HG03460 (cell line): ENCODE data around the gene MS4A1.
"Not testable (repeated sequence)": the region's sequence is repeated elsewhere in the genome, so short reads cannot be mapped to it uniquely, and the experiment has no call there.

ENCODE experiments used
- ATAC-seq: cut with Tn5 transposase; IDR thresholded peaks from one replicate; pipeline ENCODE4 v1.9.1; 2021; ENCODE audit not compliant: unreplicated experiment

The MS4A1 gene

GRCh38 chr11:60500276-60500910 lies 44.7 kb downstream of the MS4A1 start:
- no peak for ATAC-seq

GRCh38 chr11:60502221-60502775 lies 46.7 kb downstream of the MS4A1 start:
- no peak for ATAC-seq

DNA sequence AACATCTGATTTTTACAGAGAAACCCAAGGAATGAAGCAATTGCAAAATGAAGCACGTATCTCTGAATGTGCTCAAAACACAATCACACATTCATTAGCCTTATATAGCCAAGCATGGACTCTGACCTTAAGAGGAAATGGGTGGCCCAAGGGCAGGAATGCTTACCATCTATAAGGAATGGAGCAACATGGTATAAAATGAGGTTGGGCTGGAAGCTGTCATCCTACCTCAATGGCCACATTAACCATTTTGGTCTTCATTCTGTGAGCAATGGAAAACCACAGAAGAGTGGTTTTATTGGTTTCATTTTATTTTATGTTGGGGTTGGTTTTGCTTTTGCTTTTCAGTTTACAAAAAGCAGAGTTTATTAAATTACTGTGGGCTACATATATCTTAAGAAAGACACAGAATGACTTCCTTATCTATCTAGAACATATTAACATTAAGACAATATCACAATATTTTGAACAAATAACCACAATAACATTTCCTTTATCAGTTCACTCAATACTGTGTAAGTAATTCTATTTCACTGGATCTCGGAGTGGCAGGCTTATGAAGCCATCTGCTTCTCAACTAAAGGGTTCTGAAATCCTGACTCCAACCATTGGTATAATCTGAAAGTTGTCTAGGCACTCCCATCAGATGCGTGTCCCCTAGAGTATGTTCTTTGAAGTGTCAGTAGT lies 48.7 kb downstream of the MS4A1 start:
- ATAC-seq: no peak

- not testable (repeated sequence) for ATAC-seq
Measured at GRCh38 chr11:60509609-60510008, 54.0 kb downstream of the MS4A1 start.

DNA sequence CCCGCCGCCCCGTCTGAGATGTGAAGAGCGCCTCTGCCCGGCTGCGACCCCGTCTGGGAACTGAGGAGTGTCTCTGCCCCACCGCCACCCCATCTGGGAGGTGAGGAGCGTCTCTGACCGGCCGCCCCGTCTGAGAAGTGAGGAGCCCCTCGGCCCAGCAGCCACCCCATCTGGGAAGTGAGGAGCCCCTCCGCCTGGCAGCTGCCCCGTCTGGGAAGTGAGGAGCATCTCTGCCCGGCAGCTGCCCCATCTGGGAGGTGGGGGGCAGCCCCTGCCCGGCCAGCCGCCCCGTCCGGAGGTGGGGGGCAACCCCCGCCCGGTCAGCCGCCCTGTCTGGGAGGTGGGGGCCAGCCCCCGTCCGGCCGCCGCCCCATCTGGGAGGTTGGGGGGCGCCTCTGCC lies 54.6 kb downstream of the MS4A1 start:
- ATAC-seq: not testable (repeated sequence)

GRCh38 chr11:60511393-60511792 lies 55.7 kb downstream of the MS4A1 start:
- ATAC-seq: no peak

- ATAC-seq: no peak
Measured at GRCh38 chr11:60512651-60513225, 57.1 kb downstream of the MS4A1 start.

GRCh38 chr11:60513496-60514460 lies 58.1 kb downstream of the MS4A1 start:
- ATAC-seq: no peak

GRCh38 chr11:60515144-60515855 lies 59.7 kb downstream of the MS4A1 start, which contains the start of gene MS4A13:
TSS of gene MS4A13 (plus strand) at chr11:60515392. CDS start at chr11:60518084, 2,692 bp downstream.
- ATAC-seq: no peak
